CD8-positive, alpha-beta memory T cell (primary cell): ENCODE results near the gene BCL2L15. TPM values are rescaled to one million over a fixed set of nuclear protein-coding genes. Genes with fewer than 3 reads are reported as not detected.

ENCODE experiments used
- CTCF ChIA-PET: fragments of 350-600 bp; sonication (Branson Sonifier 250); formaldehyde crosslinking; loops from one replicate; lab custom pipeline; 2021; ENCODE audit warnings: antibody characterized with exemption; lab: Charles Lee
- POLR2A ChIA-PET: fragments of 350-600 bp; sonication (Branson Sonifier 250); formaldehyde crosslinking; loops from one replicate; lab custom pipeline; 2021; ENCODE audit warnings: antibody characterized with exemption; lab: Charles Lee
- DNase-seq, 5 donors: peaks; one replicate each; pipeline versions ENCODE4 v3.0.0 to v3.0.0-alpha.2; 2020 to 2022; ENCODE audit warnings: mixed read lengths in 1 of 5
- H3K27ac ChIP-seq: one replicate; pipeline ENCODE4 v1.7.0; 2013; ENCODE audit warnings: low read depth, mild to moderate bottlenecking, low read length, moderate library complexity
- H3K27me3 ChIP-seq: 2 replicates; pipeline ENCODE4 v1.7.0; 2013; ENCODE audit warnings: low read length, mild to moderate bottlenecking; ENCODE audit not compliant: insufficient read depth, poor library complexity, severe bottlenecking
- H3K36me3 ChIP-seq: 2 replicates; pipeline ENCODE4 v1.7.0; 2013; ENCODE audit warnings: mild to moderate bottlenecking, low read length, moderate library complexity; ENCODE audit not compliant: insufficient read depth
- H3K4me1 ChIP-seq: 2 replicates; pipeline ENCODE4 v1.7.0; 2013; ENCODE audit warnings: mild to moderate bottlenecking, low read length, moderate library complexity; ENCODE audit not compliant: insufficient read depth
- H3K4me3 ChIP-seq: 2 replicates; pipeline ENCODE4 v1.7.0; 2013; ENCODE audit warnings: mild to moderate bottlenecking, low read length
- H3K9me3 ChIP-seq: 2 replicates; pipeline ENCODE4 v1.7.0; 2013; ENCODE audit warnings: mild to moderate bottlenecking, low read length
- H3K27ac Mint-ChIP-seq, 8 donors: one replicate each; pipeline ENCODE4 v1.8.0; 2020 to 2021; ENCODE audit warnings: mixed read lengths in 8 of 8, mild to moderate bottlenecking in 6 of 8, inconsistent platforms in 3 of 8, moderate library complexity in 3 of 8
- H3K27me3 Mint-ChIP-seq, 2 donors: one replicate each; pipeline ENCODE4 v1.8.0; 2020 to 2021; ENCODE audit warnings: mixed read lengths in 2 of 2, mild to moderate bottlenecking in 1 of 2, moderate library complexity in 1 of 2
- H3K36me3 Mint-ChIP-seq, 3 donors: one replicate each; pipeline ENCODE4 v1.8.0; 2020 to 2021; ENCODE audit warnings: mixed read lengths in 3 of 3, inconsistent platforms in 1 of 3, mild to moderate bottlenecking in 1 of 3
- H3K4me1 Mint-ChIP-seq, 3 donors: one replicate each; pipeline ENCODE4 v1.8.0; 2020 to 2021; ENCODE audit warnings: mixed read lengths in 3 of 3, inconsistent platforms in 1 of 3, mild to moderate bottlenecking in 1 of 3
- H3K4me3 Mint-ChIP-seq, 7 donors: one replicate each; pipeline ENCODE4 v1.8.0; 2020 to 2021; ENCODE audit warnings: mixed read lengths in 7 of 7, mild to moderate bottlenecking in 6 of 7, moderate library complexity in 4 of 7, inconsistent platforms in 2 of 7
- H3K9me3 Mint-ChIP-seq, 5 donors: one replicate each; pipeline ENCODE4 v1.8.0; 2020 to 2022; ENCODE audit warnings: mixed read lengths in 5 of 5, mild to moderate bottlenecking in 3 of 5, moderate library complexity in 2 of 5, inconsistent platforms in 1 of 5
- polyA plus RNA-seq: library from polyadenylated mRNA; unstranded; fragments of 300-500 nt; fragmentation: Illumina TruSeq; gene quantifications from one replicate; pipeline ENCODE4 v1.2.3, GENCODE V29; 2021
- total RNA-seq, 2 experiments: library from RNA; stranded (reverse); gene quantifications; one replicate each; pipeline ENCODE4 v1.2.3, GENCODE V29; 2021

Gene BCL2L15
- total and polyA plus RNA-seq, 3 experiments from 2014 or later, result 1.2 to 1.9 TPM; not detected in 1

GRCh38 chr1:113895961-113896360, 8.6 kb upstream of the BCL2L15 start:
- Histone ChIP-seq H3K9me3 (no peaks in the 10 kb centered on the region), H3K27ac (no peak overlapping the region), H3K4me3 (no peak overlapping the region), H3K27me3 (no peaks in the 10 kb centered on the region), H3K36me3 (peaks cover 53% of the 10 kb centered on the region), H3K4me1 (peaks cover 8% of the 10 kb centered on the region)
- DNase-seq, result no peak
- ChIA-PET CTCF (interaction anchor here (1.0 to 1.8 kb wide), 3 partner anchors 17 to 35 kb away, joined by 3 to 5 read pairs (median 4); no protein-coding TSS in a partner anchor), POLR2A (interaction anchor here (1.1 kb wide), 1 partner anchor 8 kb away, joined by 3 read pairs; the partner anchor contains the start of gene AP4B1)
- peaks cover 9 to 72% (median 28%) of the 10 kb centered on the region in 3 donors for H3K36me3 Mint-ChIP-seq
- no peaks in the 10 kb centered on the region for H3K27me3 Mint-ChIP-seq
- peaks cover 28 to 42% (median 35%) of the 10 kb centered on the region in 3 donors for H3K4me1 Mint-ChIP-seq
- peak overlapping the region in 5 of 8 donors; percentile 7 to 77 (median 37) for H3K27ac Mint-ChIP-seq
- H3K4me3 Mint-ChIP-seq, result no peak overlapping the region
- no peaks in the 10 kb centered on the region for H3K9me3 Mint-ChIP-seq

GRCh38 chr1:113895098-113895497, 7.7 kb upstream of the BCL2L15 start:
- H3K4me1 Mint-ChIP-seq, result peaks cover 23 to 37% (median 28%) of the 10 kb centered on the region in 3 donors
- no peaks in the 10 kb centered on the region for H3K27me3 Mint-ChIP-seq

GRCh38 chr1:113893267-113893666, 5.9 kb upstream of the BCL2L15 start:
- POLR2A ChIA-PET, result interaction anchor here (0.6 kb wide), 1 partner anchor 59 kb away, joined by 6 read pairs; no protein-coding TSS in a partner anchor

More at GRCh38 chr1:113895098-113895497, 7.7 kb upstream of the BCL2L15 start:
- H3K27ac ChIP-seq, result no peak overlapping the region
- no peaks in the 10 kb centered on the region for H3K9me3 ChIP-seq
- peaks cover 48% of the 10 kb centered on the region for H3K36me3 ChIP-seq
- no peak overlapping the region for H3K4me3 Mint-ChIP-seq
- peaks cover 9 to 66% (median 25%) of the 10 kb centered on the region in 3 donors for H3K36me3 Mint-ChIP-seq
- H3K27ac Mint-ChIP-seq, result peak overlapping the region in 5 of 8 donors; percentile 7 to 75 (median 31)
- peaks cover 8% of the 10 kb centered on the region for H3K4me1 ChIP-seq
- H3K27me3 ChIP-seq, result no peaks in the 10 kb centered on the region
- no peak for DNase-seq
- POLR2A ChIA-PET, result interaction anchor here (1.1 kb wide), 1 partner anchor 9 kb away, joined by 3 read pairs; the partner anchor contains the start of gene AP4B1
- no peaks in the 10 kb centered on the region for H3K9me3 Mint-ChIP-seq
- H3K4me3 ChIP-seq, result no peak overlapping the region
- CTCF ChIA-PET, result interaction anchor here (1.2 to 1.8 kb wide), 2 partner anchors 10 to 26 kb away, joined by 3 to 5 read pairs; no protein-coding TSS in a partner anchor

GRCh38 chr1:113891631-113892220, 4.3 kb upstream of the BCL2L15 start:
- Histone ChIP-seq H3K27ac (no peak overlapping the region), H3K4me1 (peaks cover 13% of the 10 kb centered on the region), H3K4me3 (no peak overlapping the region), H3K27me3 (no peaks in the 10 kb centered on the region), H3K9me3 (no peaks in the 10 kb centered on the region), H3K36me3 (peaks cover 26% of the 10 kb centered on the region)
- Mint-ChIP-seq H3K36me3 (peaks cover 3 to 34% (median 10%) of the 10 kb centered on the region in 3 donors), H3K9me3 (no peaks in the 10 kb centered on the region), H3K4me1 (peaks cover 9 to 20% (median 11%) of the 10 kb centered on the region in 3 donors), H3K27ac (peak overlapping the region in 4 of 8 donors; percentile 53 to 70 (median 66)), H3K27me3 (no peaks in the 10 kb centered on the region), H3K4me3 (no peak overlapping the region)
- ChIA-PET POLR2A (no interaction called here), CTCF (interaction anchor here (1.1 kb wide), 1 partner anchor 12 kb away, joined by 4 read pairs; the partner anchor contains the start of gene AP4B1)
- no peak for DNase-seq

More at GRCh38 chr1:113893267-113893666, 5.9 kb upstream of the BCL2L15 start:
- H3K9me3 ChIP-seq, result no peaks in the 10 kb centered on the region
- DNase-seq, result no peak
- H3K36me3 ChIP-seq, result peaks cover 33% of the 10 kb centered on the region
- H3K4me1 Mint-ChIP-seq, result peaks cover 8 to 19% (median 10%) of the 10 kb centered on the region in 3 donors
- no peaks in the 10 kb centered on the region for H3K4me1 ChIP-seq
- H3K27ac ChIP-seq, result no peak overlapping the region
- H3K27me3 ChIP-seq, result no peaks in the 10 kb centered on the region
- peak overlapping the region in 2 of 8 donors; percentile 79 to 82 for H3K27ac Mint-ChIP-seq
- no peaks in the 10 kb centered on the region for H3K9me3 Mint-ChIP-seq
- H3K27me3 Mint-ChIP-seq, result no peaks in the 10 kb centered on the region
- peaks cover 9 to 47% (median 14%) of the 10 kb centered on the region in 3 donors for H3K36me3 Mint-ChIP-seq
- CTCF ChIA-PET, result interaction anchor here (1.7 kb wide), 1 partner anchor 55 kb away, joined by 3 read pairs; no protein-coding TSS in a partner anchor
- H3K4me3 ChIP-seq, result no peak overlapping the region
- no peak overlapping the region for H3K4me3 Mint-ChIP-seq

- Histone ChIP-seq H3K9me3 (no peaks in the 10 kb centered on the region), H3K36me3 (peaks cover 18% of the 10 kb centered on the region), H3K4me1 (peaks cover 18% of the 10 kb centered on the region), H3K27me3 (no peaks in the 10 kb centered on the region), H3K4me3 (no peak overlapping the region), H3K27ac (no peak overlapping the region)
- no peaks in the 10 kb centered on the region for H3K27me3 Mint-ChIP-seq
- CTCF ChIA-PET, result interaction anchor here (0.9 to 1.1 kb wide), 2 partner anchors 9 to 13 kb away, joined by 3 to 4 read pairs; partner anchors contain the start of gene AP4B1
- peaks cover 9 to 22% (median 16%) of the 10 kb centered on the region in 3 donors for H3K4me1 Mint-ChIP-seq
- no peak for DNase-seq
- no peak overlapping the region for H3K4me3 Mint-ChIP-seq
- peak overlapping the region in 4 of 8 donors; percentile 2 to 40 (median 19) for H3K27ac Mint-ChIP-seq
- POLR2A ChIA-PET, result interaction anchor here (0.6 kb wide), 1 partner anchor 12 kb away, joined by 3 read pairs; no protein-coding TSS in a partner anchor
- peaks cover 3 to 29% (median 5%) of the 10 kb centered on the region in 3 donors for H3K36me3 Mint-ChIP-seq
- no peaks in the 10 kb centered on the region for H3K9me3 Mint-ChIP-seq
Measured at GRCh38 chr1:113890816-113891215, 3.4 kb upstream of the BCL2L15 start.

- peak overlapping the region in 3 of 8 donors; percentile 19 to 63 (median 38) for H3K27ac Mint-ChIP-seq
- Histone ChIP-seq H3K27me3 (no peaks in the 10 kb centered on the region), H3K27ac (no peak overlapping the region), H3K9me3 (no peaks in the 10 kb centered on the region), H3K4me3 (no peak overlapping the region), H3K4me1 (peaks cover 20% of the 10 kb centered on the region), H3K36me3 (no peaks in the 10 kb centered on the region)
- H3K27me3 Mint-ChIP-seq, result no peaks in the 10 kb centered on the region
- H3K4me3 Mint-ChIP-seq, result peak overlapping the region in 1 of 7 donors; percentile 3
- no peaks in the 10 kb centered on the region for H3K9me3 Mint-ChIP-seq
- CTCF ChIA-PET, result interaction anchor here (0.6 to 2.4 kb wide), 2 partner anchors 11 to 131 kb away, joined by 3 to 6 read pairs; no protein-coding TSS in a partner anchor
- peaks cover 5 to 29% (median 24%) of the 10 kb centered on the region in 3 donors for H3K4me1 Mint-ChIP-seq
- POLR2A ChIA-PET, result interaction anchor here (0.6 kb wide), 1 partner anchor 497 kb away, joined by 4 read pairs; the partner anchor contains the start of gene MAGI3
- DNase-seq, result no peak
- H3K36me3 Mint-ChIP-seq, result peaks cover 0 to 5% (median 1%) of the 10 kb centered on the region in 3 donors
Measured at GRCh38 chr1:113886417-113887401, 672 bp downstream of the BCL2L15 start.

- POLR2A ChIA-PET, result interaction anchor here (3.3 kb wide), 1 partner anchor 23 kb away, joined by 14 read pairs; the partner anchor contains the start of genes AP4B1 and DCLRE1B
- H3K4me3 Mint-ChIP-seq, result no peak overlapping the region
Measured at GRCh38 chr1:113881661-113882060, 5.7 kb downstream of the BCL2L15 start.

More at GRCh38 chr1:113881661-113882060, 5.7 kb downstream of the BCL2L15 start:
- no peak for DNase-seq
- no peak overlapping the region for H3K4me3 ChIP-seq
- H3K9me3 Mint-ChIP-seq, result no peaks in the 10 kb centered on the region
- H3K27me3 Mint-ChIP-seq, result no peaks in the 10 kb centered on the region
- H3K4me1 ChIP-seq, result peaks cover 36% of the 10 kb centered on the region
- peak overlapping the region in 1 of 8 donors; percentile 54 for H3K27ac Mint-ChIP-seq
- CTCF ChIA-PET, result interaction anchor here (1.0 to 1.6 kb wide), 3 partner anchors 9 to 22 kb away, joined by 3 to 7 read pairs (median 3); partner anchors contain the start of gene AP4B1
- no peaks in the 10 kb centered on the region for H3K36me3 ChIP-seq
- peaks cover 0 to 4% (median 4%) of the 10 kb centered on the region in 3 donors for H3K36me3 Mint-ChIP-seq
- H3K27ac ChIP-seq, result no peak overlapping the region
- peaks cover 40 to 61% (median 61%) of the 10 kb centered on the region in 3 donors for H3K4me1 Mint-ChIP-seq
- H3K27me3 ChIP-seq, result no peaks in the 10 kb centered on the region
- H3K9me3 ChIP-seq, result no peaks in the 10 kb centered on the region
